H54 (cell line): Measurements from ENCODE around the gene SAMD4B.

Experiments
- DNase-seq: peaks from one replicate; pipeline ENCODE4 v3.0.0; 2011; ENCODE audit warnings: low spot score, mixed read lengths; ENCODE audit not compliant: insufficient read length
- FAIRE-seq: peaks from 3 replicates; lab custom pipeline; 2011; peaks lifted over from hg19 to GRCh38; lab: Jason Lieb, UNC
- POLR2A ChIP-seq: IDR thresholded peaks from 2 replicates; pipeline ENCODE4 v1.6.1; 2011; ENCODE audit warnings: low read depth, mild to moderate bottlenecking, low read length

The SAMD4B gene

DNA sequence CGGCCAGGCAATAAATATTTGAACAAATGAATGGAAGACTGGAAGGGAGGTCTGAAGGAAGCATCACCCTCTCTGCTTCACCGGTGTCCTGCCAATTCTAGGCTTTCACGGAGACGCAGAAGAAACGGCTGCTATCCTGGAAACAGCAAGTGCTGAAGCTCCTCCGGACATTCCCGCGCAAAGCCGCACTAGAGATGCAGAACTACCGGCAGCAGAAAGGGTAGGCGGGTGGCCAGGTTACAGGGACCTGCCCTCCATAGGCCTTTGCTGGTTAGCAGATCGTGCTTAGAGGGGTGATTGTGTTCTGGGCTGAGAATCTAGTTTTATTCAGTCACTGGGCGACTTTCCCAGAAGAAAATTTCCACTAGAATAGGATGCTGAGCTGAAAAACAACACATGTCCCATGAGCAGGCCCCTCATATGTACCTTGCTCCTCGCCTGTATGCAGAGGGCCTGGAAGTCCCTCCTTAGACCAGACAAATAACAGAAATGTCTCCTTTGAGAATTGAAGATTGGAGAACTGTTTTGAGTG, 37.7 kb downstream of the SAMD4B start:
- DNase-seq (no peak), FAIRE-seq (no peak)
- no peak for TF ChIP-seq POLR2A

DNA sequence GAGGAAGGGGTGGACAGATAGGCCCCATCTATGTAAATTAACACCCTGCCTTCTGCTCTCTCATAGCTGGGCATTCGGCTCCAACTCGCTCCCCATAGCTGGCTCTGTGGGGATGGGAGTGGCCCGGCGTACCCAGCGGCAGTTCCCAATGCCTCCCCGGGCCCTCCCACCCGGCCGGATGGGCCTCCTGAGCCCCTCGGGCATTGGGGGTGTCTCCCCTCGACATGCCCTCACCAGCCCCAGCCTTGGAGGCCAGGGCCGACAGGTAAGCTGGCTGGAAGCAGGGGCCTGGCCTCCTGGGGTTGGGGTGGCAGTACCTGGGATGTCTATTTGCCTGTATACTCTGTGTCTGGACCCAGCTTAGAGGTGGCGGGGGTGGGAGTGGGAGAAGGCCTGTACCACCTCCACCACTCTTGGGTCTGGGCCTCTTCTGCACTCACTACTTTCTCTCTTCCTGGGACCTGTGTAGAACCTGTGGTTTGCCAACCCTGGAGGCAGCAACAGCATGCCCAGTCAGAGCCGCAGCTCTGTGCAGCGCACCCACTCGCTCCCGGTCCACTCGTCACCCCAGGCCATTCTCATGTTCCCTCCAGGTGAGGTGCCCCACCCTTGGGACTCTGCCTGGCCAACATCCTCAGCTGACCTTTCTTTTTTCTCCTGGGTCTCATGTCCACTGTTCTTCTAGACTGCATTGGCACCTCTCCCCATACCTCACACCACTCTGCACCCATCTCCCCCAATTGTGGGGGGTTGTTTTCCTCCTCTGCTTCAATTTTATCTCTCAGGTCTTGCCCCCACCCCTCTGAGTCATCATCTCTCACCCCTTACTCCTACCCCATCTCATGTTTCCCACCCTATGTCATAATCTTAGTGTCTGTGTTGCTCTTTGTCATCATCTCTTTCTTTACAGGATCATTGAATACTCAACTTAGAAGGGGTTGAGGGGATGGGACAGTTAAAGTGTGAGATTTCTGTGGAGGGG, 38.6 kb downstream of the SAMD4B start:
- no peak for FAIRE-seq
- TF ChIP-seq POLR2A = no peak
- no peak for DNase-seq

DNA sequence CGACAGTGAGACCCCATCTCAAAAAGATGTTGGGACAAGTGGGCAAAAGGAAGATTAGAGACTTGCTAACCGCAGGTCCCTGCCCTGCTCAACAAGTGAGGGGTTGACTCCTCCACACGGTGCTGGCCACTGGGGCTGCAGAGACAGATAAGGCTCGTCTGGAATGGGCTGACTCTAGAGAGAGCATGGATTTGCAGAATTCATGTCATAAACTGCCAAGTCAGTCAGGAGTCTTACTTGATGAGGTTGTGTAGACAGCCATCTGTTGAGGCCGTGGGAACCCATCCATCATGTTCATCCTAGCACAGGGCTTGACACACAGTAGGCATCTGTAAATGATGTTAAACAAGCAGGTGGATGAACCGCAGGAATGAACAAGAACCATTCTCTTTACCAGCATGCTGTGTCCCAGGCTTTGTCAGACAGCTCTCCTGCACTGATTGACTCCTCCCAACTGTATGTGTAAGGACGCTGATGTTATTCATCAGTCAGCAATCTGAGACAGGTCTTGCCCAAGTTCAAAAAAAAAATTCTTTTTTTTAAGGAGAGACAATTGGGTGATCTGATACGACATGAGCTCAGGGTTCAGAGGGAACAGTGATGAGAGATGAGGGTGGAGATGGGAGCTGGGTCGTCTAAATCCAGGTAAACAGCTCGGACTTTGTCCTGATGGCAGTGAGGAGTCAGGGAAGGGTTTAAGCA, 39.8 kb downstream of the SAMD4B start:
- FAIRE-seq (no peak), DNase-seq (no peak)
- no peak for TF ChIP-seq POLR2A

DNA sequence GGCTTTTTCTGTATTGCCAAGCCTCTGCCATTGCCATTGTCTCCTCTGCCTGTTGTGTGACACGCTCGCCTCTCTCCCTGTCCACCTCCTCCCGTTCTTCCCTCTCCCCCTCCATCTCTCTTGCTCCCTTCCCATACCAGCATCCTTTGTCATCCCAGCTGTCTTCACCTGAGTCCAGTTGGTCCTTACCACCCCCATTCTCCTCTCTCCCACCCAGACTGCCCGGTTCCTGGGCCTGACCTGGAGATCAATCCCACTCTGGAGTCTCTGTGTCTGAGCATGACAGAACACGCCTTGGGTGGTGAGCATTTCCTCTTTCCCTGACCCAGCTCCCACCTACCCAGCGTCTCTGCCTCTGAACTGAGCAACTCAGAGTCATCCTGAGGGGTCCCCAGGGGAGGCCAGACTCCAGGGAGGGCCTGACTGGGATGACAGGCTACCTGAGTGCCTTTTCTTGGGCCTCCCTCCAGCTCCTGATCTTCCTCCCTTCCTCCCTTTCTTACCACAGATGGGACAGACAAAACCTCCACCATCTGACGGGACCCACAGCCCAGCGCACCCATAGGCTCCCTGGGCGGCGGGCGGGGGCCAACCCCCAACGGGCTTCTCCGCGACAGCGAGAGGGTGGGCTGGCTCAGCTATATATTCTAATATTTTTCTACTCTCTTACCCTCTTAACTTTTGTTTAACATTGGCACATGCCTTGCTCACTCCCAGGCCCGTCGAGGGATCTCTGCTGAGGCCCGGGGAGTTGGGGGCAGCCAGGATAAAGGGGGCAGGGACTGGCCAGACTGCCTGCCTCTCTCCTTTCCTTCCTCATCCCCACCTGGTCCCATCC, 41.0 kb downstream of the SAMD4B start:
- no peak for TF ChIP-seq POLR2A
- FAIRE-seq = no peak
- no peak for DNase-seq

DNA sequence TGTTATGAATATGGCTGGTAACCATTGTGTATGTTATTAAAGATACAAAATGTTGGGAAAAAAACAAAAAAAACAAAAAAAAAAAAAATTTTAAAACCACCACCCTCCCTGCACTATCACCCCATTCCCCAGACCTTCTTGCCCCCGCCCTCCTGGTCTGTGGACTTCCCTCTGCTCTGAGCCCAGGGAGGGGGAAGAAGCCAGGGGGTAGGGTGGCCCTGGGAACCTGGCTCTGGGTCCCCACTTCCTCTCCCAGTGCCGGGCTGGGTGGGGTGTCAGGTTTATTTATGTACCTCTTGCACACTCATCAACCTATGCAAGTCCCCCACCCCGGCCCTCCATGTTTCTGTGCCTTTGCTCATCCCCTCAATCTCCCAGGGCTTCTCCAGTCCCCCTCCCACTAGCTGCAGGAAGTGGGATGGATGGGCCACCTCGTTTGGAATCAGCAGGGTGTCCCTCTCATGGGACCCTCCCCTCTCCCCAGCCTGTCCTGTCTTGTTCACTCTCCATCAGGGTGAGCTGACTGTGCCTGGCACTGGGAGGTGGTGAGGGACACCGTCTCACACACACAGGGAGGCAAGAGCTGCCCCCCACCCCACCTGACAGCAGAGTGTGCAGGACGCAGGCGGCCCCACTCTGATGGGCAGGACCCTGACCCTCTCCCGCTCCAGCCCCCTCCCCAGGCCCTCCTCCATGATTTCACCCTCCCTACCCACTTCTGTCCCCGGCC, 42.8 kb downstream of the SAMD4B start:
- DNase-seq (no peak), FAIRE-seq (no peak)
- TF ChIP-seq POLR2A = no peak

DNA sequence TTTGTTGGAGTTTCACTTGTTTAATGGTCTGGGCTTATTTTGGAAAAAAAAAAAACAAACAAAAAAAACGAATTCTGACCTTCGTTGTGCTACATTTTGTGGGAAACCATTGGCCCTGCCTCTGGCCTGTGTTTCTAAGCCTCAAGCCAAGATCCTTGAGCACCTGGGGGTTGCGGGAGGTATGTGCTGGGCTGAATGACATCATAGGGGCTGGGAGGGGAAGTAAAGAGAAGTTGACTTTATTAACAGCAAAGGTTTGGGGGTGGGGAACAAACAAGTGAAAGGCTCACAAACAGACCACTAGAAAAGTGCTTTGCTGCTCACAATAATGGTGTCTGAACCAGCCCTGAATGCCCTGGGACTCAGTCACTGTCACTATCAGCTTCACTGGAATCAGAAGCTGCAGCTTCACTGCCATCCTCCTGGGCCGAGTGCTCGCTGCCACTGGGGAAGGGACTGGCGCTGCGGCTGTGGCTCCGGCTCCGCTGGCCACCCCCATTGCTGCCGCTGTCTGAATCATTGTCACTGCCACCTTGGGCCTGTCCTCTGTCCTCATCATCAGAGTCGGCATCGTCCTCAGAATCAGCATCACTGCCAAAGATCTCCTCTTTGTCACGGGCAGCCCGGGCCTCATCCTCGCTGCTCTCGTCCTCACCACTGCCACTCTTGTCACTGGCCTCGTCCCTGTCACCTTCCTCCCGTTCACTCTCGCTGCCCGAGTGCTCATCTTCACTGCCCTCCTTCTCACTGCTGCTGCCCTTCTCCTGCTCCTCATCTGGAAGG, 43.6 kb downstream of the SAMD4B start:
- TF ChIP-seq POLR2A = no peak
- DNase-seq = no peak
- FAIRE-seq = no peak

DNA sequence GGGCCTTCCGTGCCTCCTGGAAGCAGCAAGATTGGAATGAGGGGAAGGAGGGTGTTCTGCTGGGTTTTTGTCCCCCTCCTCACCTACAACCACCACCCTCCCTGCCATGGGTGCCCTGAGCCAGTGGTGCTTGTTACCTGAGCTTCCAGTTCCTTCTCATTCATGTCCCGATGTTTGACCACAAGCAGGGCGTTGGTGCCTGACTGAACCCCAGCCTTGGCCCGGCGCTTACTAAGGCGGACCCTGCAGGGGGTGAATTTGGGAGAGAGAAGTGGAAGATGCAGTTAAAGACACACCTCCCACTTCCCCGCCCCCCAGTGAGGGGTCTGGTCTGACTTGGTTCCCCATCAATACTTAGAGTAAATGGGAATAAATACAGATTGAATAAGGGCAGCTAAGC, 44.3 kb downstream of the SAMD4B start:
- DNase-seq = no peak
- no peak for FAIRE-seq
- no peak for TF ChIP-seq POLR2A

GRCh38 chr19:39388657-39389056, 46.4 kb downstream of the SAMD4B start:
- TF ChIP-seq POLR2A = no peak
- FAIRE-seq (no peak), DNase-seq (no peak)

DNA sequence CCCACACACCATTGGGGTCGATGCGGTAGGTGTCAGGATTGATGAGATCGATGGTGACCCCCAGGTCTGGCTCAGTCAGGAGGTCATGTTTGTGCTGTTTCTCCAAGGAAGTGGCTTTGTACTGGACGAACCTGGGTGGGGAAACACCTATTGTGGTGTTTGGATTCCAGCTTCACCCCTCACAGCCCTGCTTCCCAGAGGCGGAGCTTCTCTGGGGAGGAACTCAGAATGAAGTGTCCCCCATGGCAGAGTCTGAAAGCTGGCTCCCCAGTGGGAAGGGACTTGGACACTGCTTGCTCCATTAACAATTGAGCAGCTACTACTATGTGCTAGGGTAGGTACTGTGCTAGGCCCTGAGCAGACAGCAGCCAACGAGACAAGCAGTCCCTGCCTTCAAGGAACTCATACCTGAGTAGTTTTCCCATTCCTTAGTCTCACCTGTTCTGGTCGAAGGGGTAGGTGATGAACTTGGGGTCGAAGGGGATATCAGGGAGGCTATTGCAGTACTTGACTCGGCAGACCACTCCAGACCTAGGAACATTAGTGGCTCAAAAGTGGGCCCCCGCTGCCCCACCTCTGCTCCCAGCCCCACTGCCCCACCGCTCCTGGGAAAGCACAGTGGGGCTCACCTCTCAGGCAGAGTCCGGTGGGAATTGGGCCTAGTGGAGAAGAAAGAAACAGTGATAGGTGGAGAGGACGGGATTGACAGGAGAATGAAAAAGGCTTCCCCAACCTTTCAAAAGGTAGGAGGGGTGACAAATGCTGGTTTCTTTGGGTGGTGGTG, 47.6 kb downstream of the SAMD4B start:
- no peak for TF ChIP-seq POLR2A
- no peak for DNase-seq
- FAIRE-seq = no peak

- DNase-seq (no peak), FAIRE-seq (no peak)
- no peak for TF ChIP-seq POLR2A
Observed at GRCh38 chr19:39390451-39390750, 48.2 kb downstream of the SAMD4B start.

GRCh38 chr19:39390751-39391437, 48.7 kb downstream of the SAMD4B start, which contains the start of the genes MED29 and PAF1:
Gene MED29, plus strand, starts transcription at chr19:39391378. Its CDS starts 45 bp downstream, at chr19:39391423.
Gene PAF1, minus strand, starts transcription at chr19:39391106. Its CDS starts 242 bp downstream, at chr19:39390864.
- TF ChIP-seq POLR2A = peak; percentile 96
- FAIRE-seq (peak; percentile 97), DNase-seq (peak; percentile 99)
